GM18507 (cell line): ENCODE measurements around the gene GALNT12.

ENCODE experiments used
- DNase-seq: peaks from one replicate; pipeline ENCODE4 v3.0.0; 2011; ENCODE audit warnings: low read depth; ENCODE audit not compliant: insufficient read length; ENCODE audit errors: extremely low spot score
- FAIRE-seq: peaks from 2 replicates; lab custom pipeline; 2011; peaks lifted over from hg19 to GRCh38; lab: Jason Lieb, UNC

GALNT12 gene

DNA sequence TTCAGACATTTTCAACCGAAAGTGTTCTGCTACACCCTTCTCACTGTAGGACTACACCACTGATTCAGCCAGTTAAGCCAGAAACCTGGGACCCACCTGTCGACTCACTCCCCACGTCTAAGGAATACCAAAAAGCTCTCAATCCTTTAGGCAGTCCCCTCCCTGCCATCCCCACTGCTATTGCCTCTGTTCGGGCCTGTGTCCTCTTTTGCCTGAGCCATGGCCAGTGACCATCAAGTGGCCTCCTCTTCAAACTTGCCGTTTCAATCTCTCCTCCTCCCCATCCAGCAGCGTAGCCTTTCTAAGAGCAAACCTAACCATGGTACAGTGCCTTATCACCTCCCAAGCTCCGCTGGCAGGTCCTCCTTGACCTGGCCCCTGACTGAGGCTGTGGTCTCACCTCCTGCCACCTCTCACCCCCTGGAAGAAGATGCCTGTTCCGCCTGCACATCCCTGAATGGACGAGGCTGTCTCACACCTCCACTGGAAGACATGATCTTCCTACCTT, 64.1 kb downstream of the GALNT12 start:
- FAIRE-seq (no peak), DNase-seq (no peak)

DNA sequence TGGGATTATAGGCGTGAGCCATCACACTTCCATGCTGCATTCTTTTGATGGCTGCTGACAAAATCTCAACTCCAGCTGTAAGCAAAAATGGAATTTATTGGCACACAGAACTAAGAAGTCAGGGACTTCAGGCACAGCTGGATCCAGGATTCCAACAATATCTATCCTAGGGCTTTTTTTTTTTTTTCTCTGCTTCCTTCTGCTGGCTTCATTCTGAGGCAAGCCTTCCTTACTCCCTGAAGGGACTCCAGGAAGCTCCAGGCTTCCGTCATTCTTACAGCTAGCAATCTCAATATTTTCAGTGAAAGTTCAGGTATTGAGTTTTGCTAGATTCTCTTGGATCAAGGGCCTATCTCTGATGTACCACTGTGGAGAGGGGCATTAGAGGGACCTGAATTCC, 66.1 kb downstream of the GALNT12 start:
- FAIRE-seq (no peak), DNase-seq (no peak)

DNA sequence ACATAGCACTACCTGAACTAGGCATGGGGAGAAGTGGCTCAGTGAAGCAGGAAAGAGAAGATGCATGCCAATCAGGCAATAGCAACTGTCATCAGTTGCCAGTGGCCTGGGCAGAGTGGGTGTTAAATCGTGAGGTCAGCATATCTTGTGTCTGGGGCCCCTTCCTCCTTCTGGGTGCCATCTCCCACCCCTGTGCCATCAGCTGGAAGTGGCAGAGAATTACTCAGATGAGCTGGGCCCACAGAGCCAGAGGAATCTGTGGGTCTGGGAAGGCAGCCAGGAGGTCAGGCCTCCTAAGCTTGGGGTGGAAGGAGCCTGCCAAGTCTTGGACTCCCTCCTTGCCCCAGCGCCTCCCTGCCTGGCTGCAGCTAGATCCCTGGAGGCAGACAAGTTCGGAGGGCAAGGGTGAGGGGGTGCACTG, 66.5 kb downstream of the GALNT12 start:
- FAIRE-seq (no peak), DNase-seq (no peak)

GRCh38 chr9:98874721-98875255, 67.3 kb downstream of the GALNT12 start:
- DNase-seq (no peak), FAIRE-seq (no peak)

- FAIRE-seq (no peak), DNase-seq (no peak)
These were observed 68.1 kb downstream of the GALNT12 start for GRCh38 chr9:98875536-98875935.

DNA sequence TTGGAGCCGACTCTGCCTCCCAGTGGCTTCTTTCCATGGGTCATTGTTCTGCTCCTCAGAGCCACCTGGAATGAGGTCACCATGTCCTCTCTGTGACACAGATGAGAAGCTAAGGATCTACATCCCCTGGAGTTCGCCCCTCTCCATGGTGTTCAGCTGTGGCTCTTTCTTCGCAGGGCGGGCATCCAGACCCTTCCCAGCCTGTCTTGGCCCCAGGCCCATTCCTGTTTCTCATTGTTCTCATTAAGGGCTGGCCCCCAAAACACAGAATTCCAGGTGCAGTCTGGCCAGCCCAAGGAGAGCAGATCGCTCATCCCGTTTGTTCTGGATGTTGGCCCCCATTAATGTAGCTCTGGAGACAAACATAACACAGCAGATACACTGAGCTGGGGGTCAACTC, 69.8 kb downstream of the GALNT12 start:
- DNase-seq: no peak
- no peak for FAIRE-seq

GRCh38 chr9:98879094-98879962, 71.9 kb downstream of the GALNT12 start:
- FAIRE-seq (no peak), DNase-seq (no peak)

DNA sequence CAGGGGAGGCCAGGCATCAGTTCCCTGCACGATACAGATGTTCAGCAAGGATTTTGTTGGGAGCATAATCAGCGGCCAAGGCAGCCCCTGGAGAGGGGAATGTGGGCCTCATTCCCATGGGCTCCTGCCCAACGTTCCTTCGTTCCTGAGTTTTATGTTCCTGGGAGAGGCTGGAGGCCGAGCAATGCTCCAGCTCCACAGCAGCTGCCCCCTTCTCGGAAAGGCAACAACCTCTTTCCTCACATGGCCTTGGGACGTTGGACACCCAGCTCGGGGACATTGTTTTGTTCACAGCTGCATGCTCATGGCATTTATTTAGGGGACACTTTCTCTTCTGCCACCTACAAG, 72.5 kb downstream of the GALNT12 start:
- DNase-seq: no peak
- FAIRE-seq: no peak

DNA sequence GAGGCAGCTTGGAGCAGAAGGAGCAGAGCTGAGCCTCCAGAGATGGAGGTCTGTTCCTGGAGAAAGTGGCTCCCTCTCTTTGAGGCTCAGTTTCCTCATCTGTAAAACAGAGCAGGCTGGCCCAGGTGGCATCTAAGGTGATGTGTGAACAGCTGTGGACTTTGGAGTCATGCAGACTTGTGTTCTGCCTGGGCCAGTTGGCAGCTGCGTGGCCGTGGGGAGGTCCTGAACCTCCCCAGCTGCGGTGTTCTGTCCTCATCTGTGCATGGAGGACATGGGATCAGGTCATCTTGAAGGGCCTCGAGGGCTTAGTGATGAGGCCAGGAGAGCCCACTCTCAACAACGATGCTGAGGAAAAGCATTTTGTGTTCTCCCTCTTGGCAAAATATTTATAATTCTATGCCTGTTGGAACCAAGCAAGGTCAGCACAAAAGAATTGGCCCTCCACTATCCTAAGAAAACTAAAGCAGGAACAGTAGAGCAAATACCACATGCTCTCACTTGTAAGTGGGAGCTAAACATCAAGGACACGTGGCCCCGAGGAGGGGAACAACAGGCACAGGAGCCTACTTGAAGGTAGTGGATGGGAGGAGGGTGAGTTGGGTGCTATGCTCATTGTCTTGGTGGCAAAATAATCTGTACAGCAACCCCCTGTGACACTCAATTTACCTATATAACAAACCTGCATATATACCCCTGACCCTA, 73.0 kb downstream of the GALNT12 start:
- DNase-seq (no peak), FAIRE-seq (no peak)

DNA sequence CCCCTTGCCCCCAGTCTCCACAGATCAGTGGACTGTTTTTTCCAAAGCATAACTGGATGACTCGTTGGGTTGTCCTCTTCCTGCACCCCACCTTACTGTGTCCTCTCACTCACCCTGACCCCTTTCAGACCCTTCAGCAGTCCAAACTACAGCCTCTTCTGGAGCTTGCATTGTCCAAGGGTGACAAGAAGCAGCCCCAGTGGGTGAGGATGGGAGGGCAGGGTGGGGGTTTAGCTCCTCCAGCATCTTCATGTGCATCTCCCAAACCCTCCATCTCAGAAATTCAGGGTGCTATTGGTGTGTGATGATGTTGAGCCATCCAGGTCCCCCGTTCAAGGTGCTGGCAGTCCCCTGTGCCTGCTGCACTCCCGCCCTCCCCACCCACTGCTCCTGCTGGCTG, 73.9 kb downstream of the GALNT12 start:
- DNase-seq (no peak), FAIRE-seq (no peak)

- DNase-seq: no peak
- no peak for FAIRE-seq
These were observed 74.5 kb downstream of the GALNT12 start for GRCh38 chr9:98881836-98882568.

DNA sequence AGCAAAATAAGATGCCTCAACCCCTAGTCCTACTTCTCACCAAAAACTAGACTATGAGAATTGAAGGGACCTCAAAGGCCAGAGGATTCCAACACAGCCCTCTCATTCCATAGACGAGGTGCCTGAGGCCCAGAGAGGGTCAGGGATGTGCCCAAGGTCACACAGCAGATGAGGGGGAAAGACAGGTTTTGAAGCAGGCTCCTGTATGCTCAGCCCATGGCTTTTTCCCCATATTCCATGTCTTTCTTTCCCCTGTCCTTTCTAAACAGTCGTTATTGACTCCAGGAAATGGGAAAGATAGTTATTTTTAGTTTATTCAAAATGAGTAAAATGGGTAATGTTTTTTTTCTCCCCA, 75.1 kb downstream of the GALNT12 start:
- no peak for FAIRE-seq

DNA sequence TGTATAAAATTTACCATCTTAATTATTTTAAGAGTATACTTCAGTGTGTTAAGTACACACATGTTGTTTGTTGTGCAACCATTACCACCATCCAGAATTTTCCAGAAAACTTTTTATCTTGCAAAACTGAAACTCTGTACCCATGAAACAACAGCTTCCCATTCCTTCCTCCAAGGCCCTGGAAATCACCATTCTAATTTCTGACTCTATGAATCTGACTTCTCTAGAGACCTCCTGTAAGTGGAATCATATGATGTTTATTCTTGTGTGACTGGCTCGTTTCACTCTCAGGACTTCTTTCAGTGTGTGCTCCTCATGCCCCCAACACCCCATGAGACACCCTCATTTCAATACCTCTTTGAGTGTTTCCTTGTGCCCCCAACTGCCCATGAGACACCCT, 75.8 kb downstream of the GALNT12 start:
- FAIRE-seq (no peak), DNase-seq (no peak)

More for the DNA sequence above, 75.1 kb downstream of the GALNT12 start:
- no peak for DNase-seq

DNA sequence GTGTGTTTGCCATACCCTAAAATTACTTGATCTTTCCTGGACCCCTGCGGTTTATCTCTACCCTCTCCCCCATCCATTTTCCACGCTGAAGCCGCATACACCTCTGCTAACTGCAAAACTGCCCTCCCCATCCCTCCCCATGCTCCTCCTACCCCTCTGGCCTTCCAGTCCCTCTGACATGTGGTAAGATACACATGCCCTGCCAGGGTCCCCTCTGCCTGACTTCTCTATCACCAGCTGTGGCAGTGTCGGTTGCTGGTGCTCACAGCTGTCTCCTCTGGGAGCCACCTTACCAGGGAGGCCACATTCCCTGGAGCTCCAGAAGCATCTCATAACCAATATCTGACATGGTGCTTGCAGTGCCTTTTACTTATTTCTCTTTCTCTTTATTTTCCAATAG, 77.4 kb downstream of the GALNT12 start:
- FAIRE-seq (no peak), DNase-seq (no peak)

DNA sequence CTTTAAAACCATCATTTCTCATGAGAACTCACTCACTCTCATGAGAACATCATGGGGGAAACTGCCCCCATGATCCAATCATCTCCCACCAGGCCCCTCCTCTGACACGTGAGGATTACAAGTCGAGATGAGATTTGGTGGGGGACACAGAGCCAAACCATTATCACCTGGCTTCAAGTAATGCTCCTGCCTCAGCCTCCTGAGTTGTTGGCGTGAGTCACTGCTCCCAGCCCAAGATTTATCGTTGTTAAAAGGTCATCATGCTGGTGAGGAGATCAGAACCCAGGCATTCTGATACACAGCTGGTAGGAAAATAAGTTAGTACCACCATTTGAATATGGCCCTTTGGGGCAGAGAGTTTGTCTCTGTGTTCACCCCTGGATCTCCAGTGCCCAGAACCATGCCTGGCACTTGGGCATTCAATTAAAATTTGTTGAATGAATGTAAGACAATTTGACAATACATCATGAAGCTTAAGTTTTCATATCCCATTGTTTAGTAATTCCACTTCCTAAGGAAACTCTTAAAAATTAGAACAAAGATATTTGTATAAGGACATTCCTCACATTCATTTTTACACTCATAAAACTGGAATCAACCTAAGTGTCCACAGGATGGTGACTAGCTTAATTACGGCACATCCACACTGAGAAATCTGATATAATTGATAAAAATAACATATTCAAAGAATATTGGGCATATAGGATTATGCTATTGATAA, 78.3 kb downstream of the GALNT12 start:
- FAIRE-seq: no peak
- no peak for DNase-seq

DNA sequence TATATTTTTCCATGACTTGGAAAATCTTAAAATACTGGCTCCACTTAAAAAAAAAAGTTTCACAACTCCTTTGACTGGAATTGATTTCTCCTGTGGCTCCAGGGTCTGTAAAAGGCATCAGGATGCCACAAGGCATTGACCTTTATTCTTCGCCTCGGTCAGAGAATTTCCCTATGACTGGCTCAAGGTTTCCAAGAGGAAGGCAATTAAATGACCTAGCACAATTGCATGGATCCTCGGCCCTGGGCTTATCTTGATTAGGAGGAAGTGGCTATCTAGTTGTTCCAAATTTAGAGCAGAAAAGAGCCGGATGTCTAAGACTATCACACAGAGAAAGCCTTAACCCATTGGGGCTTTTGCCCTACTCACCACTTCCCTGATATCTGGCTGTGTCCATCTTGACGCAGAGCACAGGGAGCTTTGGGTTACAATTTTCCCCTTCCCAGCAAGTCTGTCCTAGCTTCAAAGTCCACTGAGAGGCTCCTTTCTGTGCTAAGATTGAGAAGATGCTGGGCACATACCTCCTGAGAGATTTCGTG, 79.3 kb downstream of the GALNT12 start:
- no peak for FAIRE-seq
- DNase-seq: no peak

DNA sequence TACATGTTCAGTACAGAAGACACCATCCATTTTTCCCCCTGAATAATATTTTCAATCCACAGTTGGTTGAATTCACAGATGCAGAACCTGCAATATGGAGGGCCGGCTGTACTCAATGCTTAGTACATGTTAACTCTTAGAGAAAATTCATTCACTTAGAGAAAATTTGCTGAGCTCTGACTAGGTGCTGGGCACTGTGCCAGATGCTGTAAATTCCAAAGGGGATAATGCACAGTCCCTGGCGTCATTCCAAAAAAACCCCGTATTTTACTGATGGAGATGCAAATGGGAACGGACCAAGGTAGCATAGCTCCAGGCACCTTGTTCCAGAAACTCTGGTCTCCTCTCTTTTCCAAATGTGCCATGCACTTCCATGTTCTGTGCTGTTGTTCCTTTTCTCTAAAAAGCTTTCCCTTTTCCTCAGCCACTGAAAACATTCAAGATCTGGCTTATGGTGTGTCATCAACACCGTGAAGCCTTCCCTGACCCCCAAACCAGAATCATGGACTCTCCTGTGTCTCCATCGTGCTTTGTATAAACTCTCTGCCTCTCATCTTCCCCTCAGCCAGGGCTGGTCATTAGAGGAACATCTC, 80.5 kb downstream of the GALNT12 start:
- FAIRE-seq: no peak
- no peak for DNase-seq

DNA sequence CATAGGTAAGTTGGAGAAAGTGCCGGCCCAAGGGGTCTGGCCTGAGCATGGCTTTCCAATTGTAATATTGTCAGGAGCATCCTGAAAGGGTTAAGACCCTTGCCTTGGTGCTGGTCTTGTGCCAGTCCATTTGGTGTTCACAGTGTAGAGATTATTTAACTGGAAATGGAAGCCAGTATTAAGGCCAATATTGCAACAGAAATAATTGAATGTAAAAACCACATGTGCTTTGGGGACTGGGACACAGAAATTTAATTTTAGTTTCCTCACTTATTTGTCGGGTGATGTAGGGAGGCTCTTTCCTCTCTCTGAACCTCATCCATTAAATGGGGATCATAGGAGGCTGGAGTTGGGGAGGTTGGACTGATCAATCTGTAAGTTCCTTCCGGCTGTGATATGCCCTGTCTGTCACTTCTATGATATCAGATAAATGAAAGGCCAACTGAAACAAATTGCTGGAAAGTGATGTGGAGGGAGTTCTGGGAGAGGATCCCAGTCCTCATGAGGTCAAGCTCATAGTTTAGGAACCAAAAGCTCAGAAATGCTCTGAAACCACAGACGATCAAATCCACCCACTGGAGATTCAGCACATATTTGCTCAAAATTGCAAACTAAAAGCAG, 81.4 kb downstream of the GALNT12 start:
- FAIRE-seq: no peak

More for the DNA sequence above, 81.4 kb downstream of the GALNT12 start:
- no peak for DNase-seq
